ENCODE results near the gene MAP7D1.

Gene MAP7D1

DNA sequence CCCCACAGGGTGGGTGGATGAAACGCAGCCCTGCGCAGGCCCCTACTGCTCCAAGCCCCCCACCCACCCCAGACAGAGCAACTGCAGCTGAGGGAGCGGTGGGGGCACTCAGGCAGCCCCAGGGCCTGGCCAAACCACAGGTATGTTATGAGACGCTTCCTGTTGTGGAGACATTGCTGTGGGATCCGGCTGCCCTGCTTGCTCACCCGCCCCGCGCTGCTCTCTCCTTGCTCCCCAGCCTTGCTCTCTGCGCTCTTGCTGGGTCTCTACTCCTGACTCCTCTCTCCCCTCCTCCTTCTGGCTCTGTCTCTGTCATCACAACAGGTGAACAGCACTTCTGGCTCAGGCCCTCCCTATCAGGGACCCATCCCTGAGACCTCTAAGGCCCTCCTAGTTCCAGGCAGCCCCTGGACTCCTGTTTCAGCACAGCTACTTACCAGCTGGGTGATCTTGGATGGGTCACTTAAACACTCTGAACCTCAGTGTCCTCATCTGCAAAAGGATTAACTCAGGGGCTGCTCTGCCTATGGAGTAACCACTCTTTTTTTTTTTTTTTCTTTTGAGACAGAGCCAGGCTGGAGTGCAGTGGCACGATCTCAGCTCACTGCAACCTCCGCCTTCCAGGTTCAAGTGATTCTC, 46.8 kb upstream of the MAP7D1 start:
- Histone ChIP-seq H3K4me3 (ENCODE audit: low read length) (no peak overlapping the region), H4K20me1 (ENCODE audit: insufficient read depth, low read length) (no peaks in the 10 kb centered on the region), H3K79me2 (ENCODE audit: low read length) (no peaks in the 10 kb centered on the region), H3K4me1 (ENCODE audit: low read length) (no peaks in the 10 kb centered on the region), H3K9me3 (ENCODE audit: insufficient read depth, low read length) (no peaks in the 10 kb centered on the region), H3K27me3 (ENCODE audit: low read depth, low read length) (no peaks in the 10 kb centered on the region), H3K36me3 (replicated peaks; ENCODE audit: low read depth, low read length) (no peaks in the 10 kb centered on the region), H3K4me2 (ENCODE audit: low read length) (no peak overlapping the region), H3K9ac (ENCODE audit: low read length) (no peak overlapping the region), H2AFZ (ENCODE audit: low read depth, low read length) (no peak overlapping the region), H3K27ac (ENCODE audit: low read length) (no peak overlapping the region)
- TF ChIP-seq EZH2phosphoT487 (IDR thresholded peaks at IDR 0.05; ENCODE audit: low read depth) = no peak
- TF ChIP-seq, protein P1, sequence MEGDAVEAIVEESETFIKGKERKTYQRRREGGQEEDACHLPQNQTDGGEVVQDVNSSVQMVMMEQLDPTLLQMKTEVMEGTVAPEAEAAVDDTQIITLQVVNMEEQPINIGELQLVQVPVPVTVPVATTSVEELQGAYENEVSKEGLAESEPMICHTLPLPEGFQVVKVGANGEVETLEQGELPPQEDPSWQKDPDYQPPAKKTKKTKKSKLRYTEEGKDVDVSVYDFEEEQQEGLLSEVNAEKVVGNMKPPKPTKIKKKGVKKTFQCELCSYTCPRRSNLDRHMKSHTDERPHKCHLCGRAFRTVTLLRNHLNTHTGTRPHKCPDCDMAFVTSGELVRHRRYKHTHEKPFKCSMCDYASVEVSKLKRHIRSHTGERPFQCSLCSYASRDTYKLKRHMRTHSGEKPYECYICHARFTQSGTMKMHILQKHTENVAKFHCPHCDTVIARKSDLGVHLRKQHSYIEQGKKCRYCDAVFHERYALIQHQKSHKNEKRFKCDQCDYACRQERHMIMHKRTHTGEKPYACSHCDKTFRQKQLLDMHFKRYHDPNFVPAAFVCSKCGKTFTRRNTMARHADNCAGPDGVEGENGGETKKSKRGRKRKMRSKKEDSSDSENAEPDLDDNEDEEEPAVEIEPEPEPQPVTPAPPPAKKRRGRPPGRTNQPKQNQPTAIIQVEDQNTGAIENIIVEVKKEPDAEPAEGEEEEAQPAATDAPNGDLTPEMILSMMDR (IDR thresholded peaks at IDR 0.05; ENCODE audit: low read depth, low read length) = no peak

DNA sequence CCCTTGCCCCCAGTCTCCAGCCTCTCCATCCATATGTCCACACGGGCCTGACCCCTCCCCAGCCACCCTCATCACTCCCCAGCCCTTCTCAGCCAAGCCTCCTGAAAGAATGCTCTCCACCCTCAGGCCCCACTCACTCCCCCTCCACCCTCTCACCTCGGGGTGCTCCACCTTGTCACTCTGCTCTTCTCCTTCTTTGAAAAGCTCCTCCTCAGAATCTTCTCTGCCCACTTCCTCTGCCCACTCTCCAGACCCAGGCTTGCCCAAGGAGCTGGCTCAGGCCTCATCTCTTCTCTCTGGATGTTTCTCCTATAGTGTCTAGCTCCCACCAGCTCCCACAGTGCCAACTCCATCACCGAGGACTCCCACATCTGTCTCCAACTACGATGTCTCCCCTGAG, 44.8 kb upstream of the MAP7D1 start:
- Histone ChIP-seq H3K79me2 (ENCODE audit: low read length) (no peaks in the 10 kb centered on the region), H3K9ac (ENCODE audit: low read length) (no peak overlapping the region), H3K36me3 (replicated peaks; ENCODE audit: low read depth, low read length) (no peaks in the 10 kb centered on the region), H2AFZ (ENCODE audit: low read depth, low read length) (no peak overlapping the region), H3K4me3 (ENCODE audit: low read length) (no peak overlapping the region), H3K4me1 (ENCODE audit: low read length) (peaks cover 6% of the 10 kb centered on the region), H3K27me3 (ENCODE audit: low read depth, low read length) (no peaks in the 10 kb centered on the region), H3K9me3 (ENCODE audit: insufficient read depth, low read length) (no peaks in the 10 kb centered on the region), H3K27ac (ENCODE audit: low read length) (no peak overlapping the region), H4K20me1 (ENCODE audit: insufficient read depth, low read length) (no peaks in the 10 kb centered on the region), H3K4me2 (ENCODE audit: low read length) (no peak overlapping the region)
- TF ChIP-seq, protein P1 (IDR thresholded peaks at IDR 0.05; ENCODE audit: low read depth, low read length) = no peak
- no peak for TF ChIP-seq EZH2phosphoT487 (IDR thresholded peaks at IDR 0.05; ENCODE audit: low read depth)

GRCh38 chr1:36112823-36113222, 43.1 kb upstream of the MAP7D1 start:
- H3K9me3 ChIP-seq (ENCODE audit: insufficient read depth, low read length) = no peaks in the 10 kb centered on the region
- no peak overlapping the region for H3K27ac ChIP-seq (ENCODE audit: low read length)
- H3K4me1 ChIP-seq (ENCODE audit: low read length) = peaks cover 9% of the 10 kb centered on the region
- H3K27me3 ChIP-seq (ENCODE audit: low read depth, low read length) = no peaks in the 10 kb centered on the region
- no peak overlapping the region for H2AFZ ChIP-seq (ENCODE audit: low read depth, low read length)
- H3K79me2 ChIP-seq (ENCODE audit: low read length) = no peaks in the 10 kb centered on the region
- H3K4me3 ChIP-seq (ENCODE audit: low read length) = no peak overlapping the region
- no peak for TF ChIP-seq EZH2phosphoT487 (IDR thresholded peaks at IDR 0.05; ENCODE audit: low read depth)
- TF ChIP-seq, protein P1 (IDR thresholded peaks at IDR 0.05; ENCODE audit: low read depth, low read length) = no peak
- H3K36me3 ChIP-seq (replicated peaks; ENCODE audit: low read depth, low read length) = no peaks in the 10 kb centered on the region
- H3K4me2 ChIP-seq (ENCODE audit: low read length) = no peak overlapping the region
- no peak overlapping the region for H3K9ac ChIP-seq (ENCODE audit: low read length)
- H4K20me1 ChIP-seq (ENCODE audit: insufficient read depth, low read length) = no peaks in the 10 kb centered on the region

- H3K9ac ChIP-seq (ENCODE audit: low read length) = no peak overlapping the region
- no peaks in the 10 kb centered on the region for H4K20me1 ChIP-seq (ENCODE audit: insufficient read depth, low read length)
These were observed 41.6 kb upstream of the MAP7D1 start for GRCh38 chr1:36114371-36114770.

More at GRCh38 chr1:36114371-36114770, 41.6 kb upstream of the MAP7D1 start:
- H3K79me2 ChIP-seq (ENCODE audit: low read length) = no peaks in the 10 kb centered on the region
- TF ChIP-seq EZH2phosphoT487 (IDR thresholded peaks at IDR 0.05; ENCODE audit: low read depth) = no peak
- TF ChIP-seq, protein P1 (IDR thresholded peaks at IDR 0.05; ENCODE audit: low read depth, low read length) = no peak
- no peak overlapping the region for H3K27ac ChIP-seq (ENCODE audit: low read length)
- H3K4me3 ChIP-seq (ENCODE audit: low read length) = no peak overlapping the region
- peaks cover 9% of the 10 kb centered on the region for H3K4me1 ChIP-seq (ENCODE audit: low read length)
- H3K27me3 ChIP-seq (ENCODE audit: low read depth, low read length) = no peaks in the 10 kb centered on the region
- no peak overlapping the region for H2AFZ ChIP-seq (ENCODE audit: low read depth, low read length)
- no peak overlapping the region for H3K4me2 ChIP-seq (ENCODE audit: low read length)
- H3K36me3 ChIP-seq (replicated peaks; ENCODE audit: low read depth, low read length) = no peaks in the 10 kb centered on the region
- H3K9me3 ChIP-seq (ENCODE audit: insufficient read depth, low read length) = no peaks in the 10 kb centered on the region

Data from OCI-LY3 (cell line).